GM21390 (cell line): ENCODE data around the gene NDOR1.
"Not testable (repeated sequence)": the region's sequence is repeated elsewhere in the genome, so short reads cannot be mapped to it uniquely, and the experiment has no call there.

Experiments
- ATAC-seq: cut with Tn5 transposase; IDR thresholded peaks from one replicate; pipeline ENCODE4 v1.9.1; 2021; ENCODE audit not compliant: unreplicated experiment

NDOR1 gene

GRCh38 chr9:137241490-137242268 is 36.2 kb downstream of the NDOR1 start:
- ATAC-seq = no peak

DNA sequence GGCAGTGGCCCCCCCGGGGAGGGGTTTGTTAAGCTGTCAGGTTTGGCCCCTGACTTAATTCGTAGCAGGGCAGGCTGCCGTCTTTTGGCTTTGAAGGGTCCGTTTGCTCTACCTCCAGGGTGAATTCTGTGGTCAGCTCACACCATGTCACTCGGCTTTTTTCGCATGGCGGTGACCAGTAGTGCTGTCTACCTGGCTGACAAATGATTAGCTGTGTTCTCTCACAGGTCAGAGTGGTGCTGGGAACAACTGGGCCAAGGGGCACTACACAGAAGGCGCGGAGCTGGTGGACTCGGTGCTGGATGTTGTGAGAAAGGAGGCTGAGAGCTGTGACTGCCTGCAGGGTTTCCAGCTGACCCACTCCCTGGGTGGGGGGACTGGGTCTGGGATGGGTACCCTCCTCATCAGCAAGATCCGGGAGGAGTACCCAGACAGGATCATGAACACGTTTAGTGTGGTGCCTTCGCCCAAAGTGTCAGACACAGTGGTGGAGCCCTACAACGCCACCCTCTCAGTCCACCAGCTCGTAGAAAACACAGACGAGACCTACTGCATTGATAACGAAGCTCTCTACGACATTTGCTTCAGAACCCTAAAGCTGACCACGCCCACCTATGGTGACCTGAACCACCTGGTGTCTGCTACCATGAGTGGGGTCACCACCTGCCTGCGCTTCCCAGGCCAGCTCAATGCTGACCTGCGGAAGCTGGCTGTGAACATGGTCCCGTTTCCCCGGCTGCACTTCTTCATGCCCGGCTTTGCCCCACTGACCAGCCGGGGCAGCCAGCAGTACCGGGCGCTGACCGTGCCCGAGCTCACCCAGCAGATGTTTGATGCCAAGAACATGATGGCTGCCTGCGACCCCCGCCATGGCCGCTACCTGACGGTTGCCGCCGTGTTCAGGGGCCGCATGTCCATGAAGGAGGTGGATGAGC is 37.0 kb downstream of the NDOR1 start:
- no peak for ATAC-seq

GRCh38 chr9:137243266-137243625 is 37.7 kb downstream of the NDOR1 start:
- ATAC-seq = not testable (repeated sequence)

GRCh38 chr9:137243626-137244485 is 38.4 kb downstream of the NDOR1 start:
- no peak for ATAC-seq

GRCh38 chr9:137244486-137245449 is 39.3 kb downstream of the NDOR1 start:
- ATAC-seq = no peak

- ATAC-seq = no peak
These were observed 40.2 kb downstream of the NDOR1 start for GRCh38 chr9:137245450-137246421.

DNA sequence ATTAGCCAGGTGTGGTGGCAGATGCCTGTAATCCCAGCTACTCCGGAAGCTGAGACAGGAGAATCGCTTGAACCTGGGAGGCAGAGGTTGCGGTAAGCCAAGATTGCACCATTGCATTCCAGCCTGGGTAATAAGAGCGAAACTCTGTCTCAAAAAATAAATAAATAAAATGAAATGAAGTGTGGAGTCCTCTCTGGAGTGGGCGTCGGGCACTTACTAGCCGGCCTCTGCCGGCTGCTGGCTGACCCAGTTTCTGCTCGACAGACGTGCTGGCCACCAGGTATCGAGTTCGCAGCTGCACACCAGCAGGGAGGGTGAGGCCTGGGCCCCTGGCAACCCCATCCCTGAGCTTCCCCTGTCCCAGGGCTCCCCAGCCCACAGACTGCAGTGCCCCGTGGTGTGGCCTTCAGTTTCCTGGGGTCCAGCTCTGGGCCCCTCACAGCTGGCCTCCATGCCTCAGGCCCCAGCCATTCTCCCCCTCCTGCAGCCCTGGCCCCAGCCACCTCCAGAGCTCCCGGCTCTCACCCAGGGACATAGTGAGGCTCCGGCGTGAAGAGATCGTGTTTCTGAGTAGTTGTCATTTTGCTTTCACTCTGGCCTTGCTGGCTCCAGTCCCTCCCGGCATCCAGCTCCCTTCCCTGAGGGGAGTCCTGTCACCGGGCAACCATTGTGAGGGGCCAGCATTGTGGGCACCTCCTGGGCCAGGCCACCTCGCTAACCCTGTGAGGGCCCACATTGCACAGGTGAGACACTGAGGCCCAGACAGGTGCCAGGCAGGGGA is 41.8 kb downstream of the NDOR1 start:
- no peak for ATAC-seq

- ATAC-seq = no peak
These were observed 42.3 kb downstream of the NDOR1 start for GRCh38 chr9:137247916-137248175.

DNA sequence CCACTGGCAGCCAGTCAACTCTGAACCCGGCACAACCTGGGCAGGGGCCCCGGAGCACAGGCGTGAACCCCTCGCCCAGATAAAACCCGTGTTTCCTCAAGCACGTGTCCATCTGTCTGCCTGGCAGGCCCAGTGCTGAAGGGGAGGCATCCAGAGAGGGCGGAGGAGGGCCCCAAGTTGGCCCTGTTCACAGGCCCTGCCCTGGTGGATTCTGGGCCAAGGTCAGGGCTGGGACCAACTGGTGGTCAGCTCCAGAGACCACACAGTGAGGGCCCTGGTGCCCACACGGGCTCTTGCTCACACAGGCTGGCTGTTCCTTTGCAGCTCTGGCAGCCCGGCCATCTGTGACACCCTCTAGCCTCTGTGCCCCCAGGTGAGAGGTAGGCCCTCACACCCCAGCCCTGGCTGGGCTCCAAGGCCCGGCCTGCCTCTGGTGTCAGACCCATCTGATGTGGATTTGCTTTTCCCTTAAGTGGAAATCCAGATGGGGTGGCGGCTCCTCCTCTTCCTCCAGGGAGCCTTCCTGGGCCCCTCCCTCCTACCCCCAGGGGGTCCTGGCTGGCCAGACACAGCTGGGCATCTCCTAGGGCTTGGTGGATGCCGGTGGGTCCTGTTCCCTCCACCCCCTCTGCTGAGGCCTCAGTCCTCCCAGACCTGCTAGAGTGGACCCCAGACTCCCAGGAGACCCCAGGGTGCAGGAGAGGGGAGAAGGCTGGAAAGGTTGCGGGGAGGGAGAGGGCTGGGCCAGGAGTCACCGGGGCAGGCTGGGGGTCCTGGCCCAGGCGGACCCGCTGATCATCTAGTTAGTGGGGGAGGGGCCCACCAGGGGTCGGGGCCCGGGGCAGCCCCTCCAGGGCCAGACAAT is 45.1 kb downstream of the NDOR1 start:
- ATAC-seq = no peak

- ATAC-seq = no peak
These were observed 45.6 kb downstream of the NDOR1 start, which contains the start of gene STPG3 for GRCh38 chr9:137251194-137251461. TSS of gene STPG3 (plus strand) at chr9:137251286. CDS start at chr9:137251287, 1 bp downstream.

DNA sequence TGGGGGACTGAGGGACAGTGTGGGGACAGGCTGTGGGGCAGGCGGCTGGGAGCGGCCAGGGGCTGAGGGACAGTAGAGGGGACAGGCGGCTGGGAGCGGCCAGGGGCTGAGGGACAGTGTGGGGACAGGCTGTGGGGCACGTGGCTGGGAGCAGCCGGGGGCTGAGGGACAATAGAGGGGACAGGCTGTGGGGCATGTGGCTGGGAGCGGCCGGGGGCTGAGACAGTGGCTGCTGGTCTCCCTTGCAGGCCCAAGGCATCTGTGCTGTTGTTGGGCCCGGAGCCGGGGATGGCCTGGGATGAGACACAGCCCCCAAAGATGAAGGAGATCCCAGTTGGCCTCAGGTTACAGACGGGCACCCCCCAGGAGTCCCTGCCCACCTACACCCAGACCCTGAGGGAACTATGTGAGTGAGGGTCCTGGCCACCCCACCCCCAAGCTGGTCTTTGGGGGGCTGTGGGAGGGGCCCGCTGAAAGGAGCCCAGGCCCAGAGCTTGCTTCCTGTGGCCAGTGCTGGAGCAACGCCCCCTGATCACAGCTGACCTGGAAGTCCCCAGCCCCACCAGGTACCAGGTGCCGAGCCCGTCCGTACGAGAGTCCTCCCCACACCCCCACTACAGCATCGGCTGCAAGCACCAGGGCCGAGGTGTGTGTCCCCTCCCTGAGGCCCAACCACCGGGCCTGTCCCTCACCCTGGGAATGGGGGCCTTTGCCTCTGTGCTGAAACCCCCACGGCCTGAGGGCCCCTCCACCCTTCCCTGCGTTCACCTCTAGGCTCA is 46.2 kb downstream of the NDOR1 start:
- no peak for ATAC-seq

- ATAC-seq = no peak
These were observed 47.3 kb downstream of the NDOR1 start for GRCh38 chr9:137252555-137253506.

DNA sequence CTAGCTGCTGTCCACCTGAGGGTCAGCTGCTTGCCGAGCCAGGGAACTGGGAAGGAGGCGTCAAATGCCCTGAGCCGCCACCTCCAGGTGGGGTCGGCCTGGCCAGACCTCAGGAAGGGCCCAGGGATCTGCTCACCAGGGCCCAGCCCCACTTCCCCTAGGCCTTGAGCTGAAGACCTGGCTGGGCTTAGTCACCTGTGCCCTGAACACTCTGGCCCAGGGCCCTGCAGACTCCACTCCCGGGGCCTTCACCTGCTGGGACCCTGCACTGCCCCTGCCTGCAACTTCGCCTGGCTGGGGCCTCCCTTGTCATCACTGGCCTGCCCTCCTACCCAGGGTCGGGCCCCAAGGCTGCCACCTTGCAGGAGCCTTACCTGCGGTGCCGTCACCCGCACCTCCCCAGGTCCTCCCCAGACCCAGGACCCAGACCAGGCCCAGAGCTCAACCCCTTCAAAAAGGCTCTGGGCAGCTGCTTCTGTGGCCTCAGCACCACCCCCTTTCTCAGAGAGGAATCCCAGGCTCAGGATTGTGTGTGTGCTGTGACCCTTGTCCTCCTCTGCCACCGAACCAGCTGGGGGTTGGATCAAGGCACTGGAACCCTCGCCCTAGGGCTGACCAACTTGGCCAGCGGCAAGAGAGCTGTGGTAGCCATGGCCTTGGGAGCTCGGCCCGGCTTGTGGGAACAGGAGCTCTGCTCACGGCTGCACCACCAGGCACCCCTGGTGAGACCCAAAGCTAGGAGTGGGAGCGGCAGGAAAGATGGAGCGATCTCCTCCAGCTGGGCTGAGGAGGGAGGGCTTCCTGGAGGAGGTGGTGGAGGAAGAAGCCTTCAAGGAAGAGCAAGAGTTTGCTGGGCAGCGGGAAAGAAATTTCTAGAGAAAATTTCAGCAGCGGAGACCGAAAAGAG is 48.5 kb downstream of the NDOR1 start:
- ATAC-seq = no peak

DNA sequence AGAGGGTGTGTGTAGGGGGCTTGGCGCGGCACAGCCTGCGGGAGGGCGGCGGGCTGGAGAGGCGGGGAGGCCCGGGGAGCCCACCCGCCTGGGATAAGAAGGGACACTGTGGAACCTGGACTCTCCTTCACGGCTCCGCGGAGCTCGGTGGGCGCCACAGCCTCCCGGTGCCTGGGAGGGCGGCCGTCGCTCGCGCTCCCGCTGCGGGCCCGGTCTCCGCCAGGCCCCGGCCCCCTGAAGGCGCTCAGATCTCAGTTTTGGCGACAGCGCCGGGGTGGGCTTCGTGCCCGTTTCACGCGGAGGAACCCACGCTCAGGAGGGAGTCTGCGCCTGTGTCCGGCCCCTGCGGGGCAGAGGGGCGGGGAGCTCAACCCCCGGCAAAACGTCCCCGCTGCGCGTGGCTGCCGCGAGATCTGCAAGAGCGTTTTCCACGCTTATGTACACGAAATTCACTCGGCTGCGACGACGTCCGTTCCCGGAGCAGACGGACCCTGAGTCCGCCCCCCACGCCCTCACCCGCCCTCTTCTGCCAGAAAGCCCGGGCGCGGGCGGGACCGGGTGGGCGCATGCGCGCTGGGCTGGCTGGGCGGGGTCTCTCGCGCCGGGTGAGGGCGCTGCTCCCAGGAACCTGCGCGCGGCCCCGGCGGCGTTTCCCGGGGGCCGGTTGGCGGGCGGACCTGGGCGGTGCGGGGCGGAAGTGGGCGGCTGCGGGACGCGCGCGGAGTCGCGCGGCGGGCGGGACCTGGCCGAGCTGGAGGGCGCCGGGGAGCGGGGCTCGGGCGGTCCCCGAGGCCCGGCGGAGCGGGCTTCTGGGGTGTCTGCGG is 49.3 kb downstream of the NDOR1 start, which contains the start of gene NELFB:
Gene NELFB, plus strand, starts transcription at position 704 of the 824 bp plus-strand sequence.
- ATAC-seq = peak; percentile 74
